Lung (tissue), 12 donors: ENCODE results near the gene PNMA5. TPM values are rescaled to one million over a fixed set of nuclear protein-coding genes. Genes with fewer than 3 reads are reported as not detected.

Source experiments
- ATAC-seq: fragments of 200-7000 bp; cut with Tn5 transposase; one replicate; pipeline ENCODE4 v1.9.1; 2020; ENCODE audit warnings: moderate number of reproducible peaks; ENCODE audit not compliant: insufficient read depth, low FRiP score
- DNase-seq, 3 donors: peaks; one replicate each; pipeline ENCODE4 v3.0.0-alpha.2; 2013 to 2017
- H3K27ac ChIP-seq, 2 donors: one replicate each; pipeline ENCODE4 v1.5.1; 2013; ENCODE audit warnings: mild to moderate bottlenecking in 2 of 2, moderate library complexity in 2 of 2, control low read depth in 1 of 2, inconsistent platforms in 1 of 2, low read depth in 1 of 2, low read length in 1 of 2
- H3K27me3 ChIP-seq, 3 donors: one replicate each; pipeline ENCODE4 v1.5.1; 2013; ENCODE audit warnings: low read length in 2 of 3; ENCODE audit not compliant: control insufficient read depth in 3 of 3, insufficient read depth in 3 of 3
- H3K36me3 ChIP-seq, 4 donors: one replicate each; pipeline ENCODE4 v1.5.1; 2013; ENCODE audit warnings: low read length in 4 of 4, mild to moderate bottlenecking in 1 of 4, moderate library complexity in 1 of 4; ENCODE audit not compliant: control insufficient read depth in 4 of 4, insufficient read depth in 4 of 4
- H3K4me1 ChIP-seq, 5 donors: one replicate each; pipeline ENCODE4 v1.5.1; 2013; ENCODE audit warnings: low read length in 5 of 5, mild to moderate bottlenecking in 2 of 5, moderate library complexity in 1 of 5; ENCODE audit not compliant: control insufficient read depth in 5 of 5, insufficient read depth in 5 of 5
- H3K4me3 ChIP-seq: one replicate; pipeline ENCODE4 v1.5.1; 2013; ENCODE audit warnings: mild to moderate bottlenecking, control low read depth, moderate library complexity
- H3K9ac ChIP-seq, 2 donors: one replicate each; pipeline ENCODE4 v1.5.1; 2013; ENCODE audit warnings: low read length in 2 of 2, control low read depth in 1 of 2; ENCODE audit not compliant: insufficient read depth in 1 of 2
- H3K9me3 ChIP-seq, 4 donors: one replicate each; pipeline ENCODE4 v1.5.1; 2013; ENCODE audit warnings: low read length in 3 of 4, mild to moderate bottlenecking in 1 of 4, moderate library complexity in 1 of 4; ENCODE audit not compliant: control insufficient read depth in 4 of 4, insufficient read depth in 3 of 4
- WGBS, 2 donors: extraction: QIAGEN DNeasy Blood & Tissue Kit; methylation state at CpG; one replicate each; pipeline ENCODE4 v1.1.7; 2013; 5-methylcytosine and 5-hydroxymethylcytosine counted together
- polyA plus RNA-seq, 2 donors: library from polyadenylated mRNA; stranded (reverse); fragments of 200-250 nt; gene quantifications; one replicate each; pipeline ENCODE4 v1.2.1, GENCODE V29; 2013
- total RNA-seq, 2 donors: library from RNA; depleted of rRNA in 1 of 2; stranded (reverse); fragments of >200 nt in 1 of 2; gene quantifications; one replicate each; pipeline ENCODE4 v1.2.1, GENCODE V29; 2014 to 2021
- TF ChIP-seq, protein P1 (sequence below): IDR thresholded peaks from 2 replicates; pipeline ENCODE4 v1.5.1; 2012; ENCODE audit warnings: mild to moderate bottlenecking; ENCODE audit errors: control extremely low read depth, extremely low read depth
- donor health status: control.
- donor health status: control.
- donor health status: Bipolar disorder and iron deficiency.
- donor health status: healthy.
- donor health status: DM: yes; HTN: yes; CAD: no.

Gene PNMA5
- total and polyA plus RNA-seq, 4 donors = 0.03 to 0.04 TPM; not detected in 2

DNA sequence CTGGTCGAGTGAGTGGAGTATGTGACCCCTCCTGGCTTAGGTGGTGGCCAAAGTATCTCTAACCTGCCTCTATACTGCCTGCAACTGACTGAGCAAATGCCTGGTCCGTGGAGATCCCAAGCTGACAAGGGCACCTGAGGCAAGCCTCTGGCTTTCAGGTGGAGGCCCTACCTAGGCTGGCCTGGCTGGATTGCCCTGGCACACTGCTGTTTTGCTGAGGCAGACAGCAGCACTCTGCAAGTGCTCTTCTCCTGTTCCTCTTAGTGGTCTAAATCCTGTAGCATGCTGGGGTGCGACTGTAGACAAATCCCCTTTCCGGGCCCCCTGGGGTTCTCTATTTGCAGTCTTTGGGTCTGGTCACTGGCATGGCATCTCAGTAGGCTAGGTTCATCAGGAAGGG, 44.8 kb downstream of the PNMA5 start:
- Histone ChIP-seq H3K27ac (no peak overlapping the region), H3K36me3 (peaks cover 0 to 3% (median 1%) of the 10 kb centered on the region in 4 donors), H3K4me3 (no peak overlapping the region), H3K27me3 (peaks cover 0 to 5% (median 0%) of the 10 kb centered on the region in 3 donors), H3K9ac (no peak overlapping the region), H3K4me1 (no peaks in the 10 kb centered on the region), H3K9me3 (peaks cover 0 to 3% (median 0%) of the 10 kb centered on the region in 4 donors)
- no peak for DNase-seq
- ATAC-seq = no peak
- TF ChIP-seq, protein P1, sequence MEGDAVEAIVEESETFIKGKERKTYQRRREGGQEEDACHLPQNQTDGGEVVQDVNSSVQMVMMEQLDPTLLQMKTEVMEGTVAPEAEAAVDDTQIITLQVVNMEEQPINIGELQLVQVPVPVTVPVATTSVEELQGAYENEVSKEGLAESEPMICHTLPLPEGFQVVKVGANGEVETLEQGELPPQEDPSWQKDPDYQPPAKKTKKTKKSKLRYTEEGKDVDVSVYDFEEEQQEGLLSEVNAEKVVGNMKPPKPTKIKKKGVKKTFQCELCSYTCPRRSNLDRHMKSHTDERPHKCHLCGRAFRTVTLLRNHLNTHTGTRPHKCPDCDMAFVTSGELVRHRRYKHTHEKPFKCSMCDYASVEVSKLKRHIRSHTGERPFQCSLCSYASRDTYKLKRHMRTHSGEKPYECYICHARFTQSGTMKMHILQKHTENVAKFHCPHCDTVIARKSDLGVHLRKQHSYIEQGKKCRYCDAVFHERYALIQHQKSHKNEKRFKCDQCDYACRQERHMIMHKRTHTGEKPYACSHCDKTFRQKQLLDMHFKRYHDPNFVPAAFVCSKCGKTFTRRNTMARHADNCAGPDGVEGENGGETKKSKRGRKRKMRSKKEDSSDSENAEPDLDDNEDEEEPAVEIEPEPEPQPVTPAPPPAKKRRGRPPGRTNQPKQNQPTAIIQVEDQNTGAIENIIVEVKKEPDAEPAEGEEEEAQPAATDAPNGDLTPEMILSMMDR = no peak
- WGBS, 2 donors = 54 to 75% methylated on average over 4 of the region's 4 CpGs

DNA sequence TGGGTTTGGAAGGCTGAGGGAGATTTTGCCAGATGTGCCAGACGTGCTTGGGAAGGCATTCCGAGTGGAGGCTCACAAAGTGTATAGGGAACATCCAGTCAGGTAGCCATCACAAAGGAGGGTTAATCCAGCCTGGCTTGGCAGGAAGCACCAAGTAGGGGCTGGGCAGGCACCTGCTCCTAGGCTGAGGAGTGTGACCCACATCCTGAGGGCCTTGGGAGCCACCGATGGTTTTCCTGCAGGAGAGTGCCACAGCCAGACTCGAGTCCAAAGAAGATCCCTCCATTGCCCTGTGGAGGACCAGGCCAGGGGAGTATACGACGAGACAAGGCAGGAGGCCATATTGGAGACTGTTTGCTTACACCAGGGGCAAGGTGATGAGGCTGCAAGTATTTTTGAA, 47.2 kb downstream of the PNMA5 start:
- TF ChIP-seq, protein P1 = no peak
- Histone ChIP-seq H3K4me1 (peaks cover 0 to 4% (median 0%) of the 10 kb centered on the region in 5 donors), H3K9ac (no peak overlapping the region), H3K4me3 (no peak overlapping the region), H3K27me3 (peaks cover 0 to 5% (median 0%) of the 10 kb centered on the region in 3 donors), H3K36me3 (peaks cover 0 to 3% (median 1%) of the 10 kb centered on the region in 4 donors), H3K9me3 (peaks cover 0 to 5% (median 0%) of the 10 kb centered on the region in 4 donors), H3K27ac (no peak overlapping the region)
- 85 to 96% methylated on average over 6 of the region's 6 CpGs for WGBS, 2 donors
- no peak for ATAC-seq
- DNase-seq = no peak

DNA sequence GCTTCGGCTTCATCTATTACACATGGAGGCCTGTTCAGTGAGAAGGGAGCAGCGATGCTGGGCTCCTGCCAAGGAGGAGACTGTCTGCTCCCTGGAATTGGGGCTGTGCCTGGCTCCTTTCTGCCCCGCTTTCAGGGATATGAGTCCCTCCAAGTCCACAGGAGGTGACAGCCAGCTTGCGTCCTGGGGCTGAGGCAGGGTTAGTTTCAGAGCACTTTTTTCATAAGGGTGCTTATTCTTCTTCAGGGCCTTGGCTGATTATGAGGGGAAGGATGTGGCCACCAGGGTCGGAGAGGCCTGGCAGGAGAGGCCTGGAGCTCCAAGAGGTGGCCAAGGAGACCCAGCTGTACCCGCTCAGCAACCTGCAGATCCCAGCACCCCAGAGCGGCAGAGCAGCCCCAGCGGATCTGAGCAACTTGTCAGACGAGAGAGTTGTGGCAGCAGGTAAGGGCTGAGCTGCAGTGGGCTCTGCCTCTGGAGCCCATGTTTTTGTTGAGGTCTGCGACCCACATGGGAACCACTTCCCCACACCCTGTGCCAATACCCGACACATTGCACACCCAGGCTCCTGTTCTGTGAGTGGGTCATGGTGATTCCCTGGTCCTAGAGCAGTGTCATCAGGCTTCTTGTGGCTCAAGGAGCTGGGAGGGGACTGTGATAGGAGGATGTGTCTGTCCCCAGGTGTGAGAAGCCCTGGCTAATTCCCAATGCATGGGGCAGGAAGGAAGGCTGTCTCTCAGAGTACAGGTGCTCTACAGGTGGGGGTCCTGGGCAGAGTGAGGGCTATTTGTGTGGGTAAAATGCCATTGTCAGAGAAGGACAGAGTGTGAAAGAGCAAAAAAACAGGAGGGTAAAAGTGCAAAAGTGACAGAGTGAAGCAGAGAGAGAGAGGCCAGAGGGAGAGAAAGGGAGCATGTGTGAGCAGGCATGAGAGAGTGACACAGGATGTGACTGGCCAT, 48.6 kb downstream of the PNMA5 start:
- peaks cover 0 to 11% (median 0%) of the 10 kb centered on the region in 5 donors for H3K4me1 ChIP-seq
- 83 to 98% methylated on average over 10 to 11 of the region's 11 CpGs for WGBS, 2 donors
- TF ChIP-seq, protein P1 = no peak
- H3K9me3 ChIP-seq = peaks cover 0 to 5% (median 1%) of the 10 kb centered on the region in 4 donors
- H3K27me3 ChIP-seq = peaks cover 0 to 5% (median 0%) of the 10 kb centered on the region in 3 donors
- no peak for DNase-seq
- H3K9ac ChIP-seq = no peak overlapping the region
- H3K27ac ChIP-seq = no peak overlapping the region
- no peak for ATAC-seq
- peaks cover 0 to 3% (median 1%) of the 10 kb centered on the region in 4 donors for H3K36me3 ChIP-seq
- H3K4me3 ChIP-seq = no peak overlapping the region
